ENCODE measurements around the gene LRMDA. TPM values are rescaled to one million over a fixed set of nuclear protein-coding genes. Genes with fewer than 3 reads are reported as not detected.

LRMDA gene
- total and polyA plus RNA-seq, 7 donors = 1.0 to 5.7 (median 2.5) TPM

- H3K36me3 ChIP-seq (ENCODE audit: insufficient read depth in 1 of 2, low read depth in 1 of 2) = no peaks in the 10 kb centered on the region
- no peak for TF ChIP-seq CTCF (IDR thresholded peaks at IDR 0.05)
- no peak for ATAC-seq
- no peaks in the 10 kb centered on the region for H3K4me1 ChIP-seq
- no peak for DNase-seq
- H3K27me3 ChIP-seq (ENCODE audit: insufficient read depth in 3 of 3, low read length in 2 of 3) = peaks cover 0 to 31% (median 5%) of the 10 kb centered on the region in 3 donors
- no peak overlapping the region for H3K27ac ChIP-seq
- 91 to 93% (median 92%) methylated on average over 8 of the region's 8 CpGs for WGBS, 3 donors
- no peak overlapping the region for H3K4me3 ChIP-seq
- intact Hi-C loops (cut with DNase I) = no loop called here
- H3K9me3 ChIP-seq = no peaks in the 10 kb centered on the region
Measured at GRCh38 chr10:75434291-75434690, 2.9 kb downstream of the LRMDA start.

- H3K27me3 ChIP-seq (ENCODE audit: insufficient read depth in 3 of 3, low read length in 2 of 3) = peaks cover 0 to 31% (median 5%) of the 10 kb centered on the region in 3 donors
- TF ChIP-seq CTCF (IDR thresholded peaks at IDR 0.05) = no peak
- H3K4me3 ChIP-seq = no peak overlapping the region
- 43 to 59% (median 50%) methylated on average over 2 of the region's 2 CpGs for WGBS, 3 donors
- DNase-seq (no peak), ATAC-seq (no peak)
- no peak overlapping the region for H3K27ac ChIP-seq
- H3K36me3 ChIP-seq (ENCODE audit: insufficient read depth in 1 of 2, low read depth in 1 of 2) = no peaks in the 10 kb centered on the region
- no peaks in the 10 kb centered on the region for H3K9me3 ChIP-seq
- H3K4me1 ChIP-seq = no peaks in the 10 kb centered on the region
- intact Hi-C loops (cut with DNase I) = no loop called here
Measured at GRCh38 chr10:75435291-75435690, 3.9 kb downstream of the LRMDA start.

GRCh38 chr10:75436896-75437295, 5.5 kb downstream of the LRMDA start:
- no peak for DNase-seq
- intact Hi-C loops (cut with DNase I) = no loop called here
- H3K27ac ChIP-seq = no peak overlapping the region
- TF ChIP-seq CTCF (IDR thresholded peaks at IDR 0.05) = no peak
- peaks cover 0 to 27% (median 3%) of the 10 kb centered on the region in 3 donors for H3K27me3 ChIP-seq (ENCODE audit: insufficient read depth in 3 of 3, low read length in 2 of 3)
- H3K36me3 ChIP-seq (ENCODE audit: insufficient read depth in 1 of 2, low read depth in 1 of 2) = no peaks in the 10 kb centered on the region
- H3K4me3 ChIP-seq = no peak overlapping the region
- no peaks in the 10 kb centered on the region for H3K9me3 ChIP-seq
- no peaks in the 10 kb centered on the region for H3K4me1 ChIP-seq
- no peak for ATAC-seq

- intact Hi-C loops (cut with DNase I) = no loop called here
- Histone ChIP-seq H3K27me3 (ENCODE audit: insufficient read depth in 3 of 3, low read length in 2 of 3) (peaks cover 0 to 19% (median 3%) of the 10 kb centered on the region in 3 donors), H3K4me1 (no peaks in the 10 kb centered on the region), H3K4me3 (no peak overlapping the region), H3K27ac (no peak overlapping the region), H3K36me3 (ENCODE audit: insufficient read depth in 1 of 2, low read depth in 1 of 2) (no peaks in the 10 kb centered on the region), H3K9me3 (peaks cover 2% of the 10 kb centered on the region)
- 80 to 90% (median 83%) methylated on average over 3 of the region's 3 CpGs for WGBS, 3 donors
- ATAC-seq (no peak), DNase-seq (no peak)
- TF ChIP-seq CTCF (IDR thresholded peaks at IDR 0.05) = no peak
Measured at GRCh38 chr10:75437693-75438092, 6.3 kb downstream of the LRMDA start.

GRCh38 chr10:75438275-75438674, 6.9 kb downstream of the LRMDA start:
- Histone ChIP-seq H3K27ac (no peak overlapping the region), H3K4me3 (no peak overlapping the region), H3K9me3 (peaks cover 8% of the 10 kb centered on the region), H3K27me3 (ENCODE audit: insufficient read depth in 3 of 3, low read length in 2 of 3) (peaks cover 0 to 14% (median 0%) of the 10 kb centered on the region in 3 donors), H3K36me3 (ENCODE audit: insufficient read depth in 1 of 2, low read depth in 1 of 2) (no peaks in the 10 kb centered on the region), H3K4me1 (no peaks in the 10 kb centered on the region)
- intact Hi-C loops (cut with DNase I) = no loop called here
- no peak for ATAC-seq
- WGBS, 3 donors = 75 to 85% (median 83%) methylated on average over 3 of the region's 3 CpGs
- no peak for DNase-seq
- TF ChIP-seq CTCF (IDR thresholded peaks at IDR 0.05) = no peak
